Stimulated activated naive CD4-positive, alpha-beta T cell (primary cell): ENCODE results near the gene ZFP28.
A peak's percentile ranks its signal among the peaks of the same experiment; 100 is the strongest.

ENCODE experiments used
- DNase-seq, 6 experiments: peaks; one replicate each; lab custom pipeline; 2025; lab: John Stamatoyannopoulos, UW

The ZFP28 gene

DNA sequence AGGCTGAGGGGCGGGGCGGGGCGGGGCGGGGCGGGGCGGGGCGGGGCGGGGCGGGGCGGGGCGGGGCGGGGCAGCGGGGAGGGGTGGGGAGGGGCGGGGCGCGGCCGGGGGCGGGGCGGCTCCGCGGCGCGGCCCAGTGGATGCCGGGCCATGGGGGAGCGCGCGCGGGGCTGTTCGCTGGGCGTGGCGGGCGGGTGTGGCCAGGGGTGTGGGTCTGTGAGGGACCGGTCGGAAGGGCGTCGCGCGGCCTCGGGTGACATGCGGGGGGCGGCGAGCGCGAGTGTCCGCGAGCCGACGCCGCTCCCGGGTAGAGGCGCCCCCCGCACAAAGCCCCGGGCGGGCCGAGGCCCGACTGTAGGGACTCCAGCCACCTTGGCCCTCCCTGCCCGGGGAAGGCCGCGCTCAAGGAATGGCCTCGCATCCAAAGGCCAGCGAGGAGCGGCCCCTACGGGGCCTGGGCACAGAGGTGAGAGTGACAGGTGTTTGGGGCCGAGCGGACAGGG is at the start of gene ZFP28:
Gene ZFP28, plus strand, starts transcription at position 188 of the 503 bp plus-strand sequence. Its CDS starts 71 bp downstream, at position 259.
- peak in 1 of 6 experiments; percentile 35 for DNase-seq

- DNase-seq: no peak
Measured at GRCh38 chr19:56491399-56491798, 47.3 kb upstream of the ZFP28 start.

DNA sequence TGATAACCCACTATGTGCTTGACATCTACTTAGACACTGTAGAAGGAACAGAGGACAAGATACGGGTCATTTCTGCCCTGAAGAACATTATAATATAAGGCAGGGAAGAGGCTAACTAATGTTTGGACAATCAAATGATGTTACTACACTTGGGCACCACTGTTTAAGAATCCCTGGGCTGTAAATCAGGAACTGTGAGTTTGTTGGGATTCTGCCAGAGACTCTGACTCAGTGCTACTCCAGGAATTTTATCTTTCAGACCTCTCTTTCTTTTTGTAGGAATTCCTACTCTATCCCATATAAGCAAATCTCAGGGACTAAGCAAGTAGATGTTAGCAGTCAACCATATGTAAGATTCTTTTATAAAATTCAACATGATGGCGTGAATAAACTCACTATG is 34.2 kb upstream of the ZFP28 start:
- DNase-seq: no peak

- DNase-seq: peak; percentile 68 to 90 (median 76)
Measured at GRCh38 chr19:56507446-56508289, 31.1 kb upstream of the ZFP28 start, which contains the start of gene ZNF471. ZNF471 (plus strand) TSS chr19:56507855; CDS start chr19:56511572, 3,717 bp downstream.

DNA sequence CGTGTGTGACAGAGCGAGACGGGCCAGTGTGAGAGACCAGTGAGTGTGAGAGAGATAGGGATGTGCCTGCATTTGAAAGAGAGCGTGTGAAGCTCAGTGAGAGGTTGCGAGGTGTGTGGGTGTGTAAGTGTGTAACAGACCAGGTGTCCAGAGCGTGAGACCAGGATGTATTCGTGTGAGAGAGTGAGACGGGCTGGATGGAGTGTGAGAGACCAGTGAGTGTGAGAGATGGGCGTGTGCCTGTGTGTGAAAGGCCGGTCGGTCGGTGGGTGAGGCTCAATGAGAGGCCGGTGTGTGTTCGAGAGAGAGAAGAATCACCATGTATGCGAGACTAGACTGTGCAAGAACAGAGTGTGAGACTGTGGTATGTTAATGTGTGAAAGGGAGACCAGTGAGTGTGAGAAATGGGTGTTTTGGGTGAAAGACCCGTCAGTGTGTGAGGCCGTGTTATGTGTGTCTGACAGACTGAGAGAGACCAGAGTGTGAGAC is 30.4 kb upstream of the ZFP28 start:
- DNase-seq: no peak

DNA sequence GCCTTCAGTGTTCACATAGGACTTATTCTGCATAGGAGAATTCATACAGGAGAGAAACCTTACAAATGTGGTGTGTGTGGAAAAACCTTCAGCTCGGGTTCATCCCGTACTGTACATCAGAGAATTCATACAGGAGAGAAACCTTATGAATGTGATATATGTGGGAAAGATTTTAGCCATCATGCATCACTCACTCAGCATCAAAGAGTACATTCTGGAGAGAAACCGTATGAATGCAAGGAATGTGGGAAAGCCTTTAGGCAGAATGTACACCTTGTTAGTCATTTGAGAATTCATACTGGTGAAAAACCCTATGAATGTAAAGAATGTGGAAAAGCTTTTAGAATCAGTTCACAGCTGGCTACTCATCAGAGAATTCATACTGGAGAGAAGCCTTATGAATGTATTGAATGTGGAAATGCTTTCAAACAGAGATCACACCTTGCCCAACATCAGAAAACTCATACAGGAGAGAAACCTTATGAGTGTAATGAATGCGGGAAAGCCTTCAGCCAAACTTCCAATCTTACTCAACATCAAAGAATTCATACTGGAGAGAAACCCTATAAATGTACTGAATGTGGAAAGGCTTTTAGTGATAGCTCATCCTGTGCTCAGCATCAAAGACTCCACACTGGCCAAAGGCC is 13.4 kb upstream of the ZFP28 start:
- no peak for DNase-seq

DNA sequence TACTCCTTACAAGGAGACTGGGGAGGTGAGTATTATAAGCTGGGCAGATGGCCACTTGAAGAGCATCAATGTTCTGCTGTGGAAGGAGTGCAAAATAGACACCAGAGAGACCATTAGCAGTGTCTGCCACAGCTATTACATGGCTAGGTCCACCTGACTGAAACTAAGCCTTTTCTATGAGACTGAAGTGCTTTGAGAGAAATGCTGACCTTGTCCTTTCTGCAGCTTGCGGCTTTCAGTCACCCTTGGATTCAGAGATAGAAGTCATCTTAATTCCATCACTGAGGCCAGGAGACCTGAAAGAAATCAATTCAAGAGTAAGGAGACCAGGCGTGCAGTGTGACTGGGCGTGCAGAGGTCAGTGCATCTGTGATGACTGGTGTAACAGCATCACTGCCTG is 1.3 kb upstream of the ZFP28 start:
- no peak for DNase-seq

GRCh38 chr19:56538254-56538760 is 441 bp upstream of the ZFP28 start:
- DNase-seq: peak; percentile 79 to 98 (median 88)

- no peak for DNase-seq
Measured at GRCh38 chr19:56543776-56544175, 5.0 kb downstream of the ZFP28 start.

GRCh38 chr19:56547535-56547934 is 8.8 kb downstream of the ZFP28 start:
- no peak for DNase-seq

- DNase-seq: no peak
Measured at GRCh38 chr19:56554272-56554869, 15.6 kb downstream of the ZFP28 start.

DNA sequence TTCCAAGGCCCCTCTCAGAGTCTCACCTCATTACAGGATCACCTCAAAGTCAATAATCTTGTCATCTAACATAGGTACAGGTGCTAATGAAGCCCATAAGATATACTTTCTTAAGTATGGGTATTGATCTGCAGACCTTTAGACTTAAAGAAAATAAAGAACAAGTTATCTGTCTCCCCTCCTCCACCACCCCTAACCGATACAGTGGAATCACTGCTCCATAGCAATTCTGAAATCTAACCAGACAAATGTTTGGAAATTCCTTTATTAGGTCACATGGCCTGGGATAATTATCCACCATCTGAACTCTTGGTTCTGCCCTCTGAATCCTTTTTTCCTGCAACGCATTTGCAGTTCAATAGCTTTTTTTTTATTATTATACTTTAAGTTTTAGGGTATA is 24.0 kb downstream of the ZFP28 start:
- no peak for DNase-seq

DNA sequence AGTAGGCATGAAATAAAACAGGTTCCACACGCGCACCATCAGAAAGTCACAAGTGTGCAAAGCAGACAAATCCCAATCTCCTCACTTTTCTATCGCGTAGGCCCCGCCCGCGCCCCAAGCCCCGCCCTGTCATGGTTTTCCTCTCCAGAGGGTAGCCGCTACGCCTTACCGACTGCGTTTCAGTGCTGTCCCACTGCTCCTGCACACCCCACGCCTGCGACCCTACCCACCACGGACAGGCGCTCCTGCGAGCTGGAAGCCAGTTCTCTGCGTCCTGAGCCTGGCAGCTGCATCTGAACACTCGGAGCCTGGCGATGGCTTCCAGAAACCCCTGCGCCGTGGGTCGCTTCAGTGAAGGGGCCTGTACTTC is 28.1 kb downstream of the ZFP28 start:
- peak in 2 of 6 experiments; percentile 2 to 19 for DNase-seq

- DNase-seq: peak; percentile 70 to 83 (median 78)
Measured at GRCh38 chr19:56567274-56568120, 28.7 kb downstream of the ZFP28 start, which contains the start of gene ZNF470. ZNF470 (plus strand) TSS chr19:56567468; CDS start chr19:56570312, 2,844 bp downstream.

- DNase-seq: no peak
Measured at GRCh38 chr19:56572589-56572988, 33.8 kb downstream of the ZFP28 start.

DNA sequence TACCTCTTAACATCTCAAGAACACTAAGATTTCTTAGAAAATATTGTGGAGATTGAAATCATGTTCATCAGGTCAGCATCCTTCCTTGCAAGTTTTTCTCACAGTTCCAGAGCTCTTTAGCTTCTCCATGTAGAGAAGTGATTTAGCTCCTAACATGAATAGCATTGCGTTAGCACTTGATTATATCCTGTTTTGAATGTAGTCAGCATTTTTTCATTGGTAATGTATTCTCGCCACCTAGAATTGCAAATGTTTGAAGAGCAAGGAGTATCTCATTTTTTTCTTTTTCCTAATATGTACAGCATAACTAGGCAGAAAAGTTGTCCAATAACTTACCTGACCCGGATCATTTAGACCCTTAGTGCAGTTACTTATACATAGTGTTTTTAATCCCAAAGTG is 35.2 kb downstream of the ZFP28 start:
- DNase-seq: no peak

DNA sequence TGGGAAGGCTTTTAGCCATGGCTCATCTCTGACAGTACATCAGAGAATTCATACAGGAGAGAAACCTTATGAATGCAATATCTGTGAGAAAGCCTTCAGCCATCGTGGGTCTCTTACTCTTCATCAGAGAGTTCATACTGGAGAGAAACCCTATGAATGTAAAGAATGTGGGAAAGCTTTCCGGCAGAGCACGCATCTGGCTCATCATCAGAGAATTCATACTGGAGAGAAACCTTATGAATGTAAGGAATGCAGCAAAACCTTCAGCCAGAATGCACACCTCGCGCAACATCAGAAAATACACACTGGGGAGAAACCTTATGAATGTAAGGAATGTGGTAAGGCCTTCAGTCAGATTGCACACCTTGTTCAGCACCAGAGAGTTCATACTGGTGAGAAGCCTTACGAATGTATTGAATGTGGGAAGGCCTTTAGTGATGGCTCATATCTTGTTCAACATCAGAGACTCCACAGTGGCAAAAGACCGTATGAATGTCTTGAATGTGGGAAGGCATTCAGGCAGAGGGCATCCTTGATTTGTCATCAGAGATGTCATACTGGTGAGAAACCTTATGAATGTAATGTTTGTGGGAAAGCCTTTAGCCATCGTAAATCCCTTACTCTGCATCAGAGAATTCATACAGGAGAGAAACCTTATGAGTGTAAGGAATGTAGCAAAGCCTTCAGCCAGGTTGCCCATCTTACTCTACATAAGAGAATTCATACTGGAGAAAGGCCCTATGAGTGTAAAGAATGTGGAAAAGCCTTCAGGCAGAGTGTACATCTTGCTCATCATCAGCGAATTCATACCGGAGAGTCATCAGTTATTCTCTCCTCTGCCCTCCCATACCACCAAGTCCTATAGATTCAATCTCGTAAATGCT is 39.2 kb downstream of the ZFP28 start:
- no peak for DNase-seq

- DNase-seq: no peak
Measured at GRCh38 chr19:56594446-56594782, 55.7 kb downstream of the ZFP28 start.

DNA sequence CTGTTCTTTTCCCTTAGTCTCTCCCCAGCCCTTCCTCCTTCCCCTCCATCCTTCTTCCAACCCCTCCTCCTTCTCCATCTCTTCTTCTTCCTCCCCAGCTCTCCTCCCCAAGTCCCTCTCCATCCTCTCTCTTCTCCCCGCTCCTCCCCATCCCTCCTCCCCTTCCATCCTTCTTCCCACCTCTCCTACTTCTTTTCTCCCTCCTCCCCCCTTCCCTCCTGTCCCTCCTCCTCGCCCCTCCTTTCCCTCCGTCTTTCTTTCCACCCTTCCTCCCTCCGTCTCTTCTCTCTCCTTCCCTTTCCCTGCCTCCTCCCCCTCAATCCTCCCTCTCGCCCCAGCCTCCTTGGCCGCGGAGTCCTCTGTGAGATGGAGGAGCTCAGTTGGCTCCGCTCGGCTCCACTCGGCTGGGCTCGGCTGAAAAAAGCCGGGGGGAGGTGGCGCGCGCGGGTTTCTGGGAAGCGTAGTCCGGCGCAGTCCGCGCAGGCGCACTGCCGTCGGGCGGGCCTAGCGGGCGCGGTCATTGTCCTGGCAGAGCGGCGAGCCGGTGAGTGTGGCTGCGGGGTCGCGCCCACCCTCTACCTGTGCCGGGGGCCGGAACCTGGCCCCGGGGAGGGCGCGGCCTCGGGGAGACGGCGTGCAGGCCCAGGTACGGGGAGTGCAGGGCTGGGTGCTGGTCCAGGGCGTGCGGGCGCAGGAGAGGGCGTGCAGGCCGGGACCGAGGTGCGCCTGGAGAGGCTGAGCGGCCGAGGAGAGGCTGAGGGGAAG is 56.2 kb downstream of the ZFP28 start, which contains the start of gene ZNF71:
Gene ZNF71, plus strand, starts transcription at position 520 of the 765 bp plus-strand sequence. CDS start 6,257 bp downstream, outside the sequence.
- DNase-seq: peak; percentile 61 to 90 (median 76)
